ENCODE data around the gene LMNA. TPM values are rescaled to one million over a fixed set of nuclear protein-coding genes. Genes with fewer than 3 reads are reported as not detected.

The LMNA gene
- total and polyA plus RNA-seq, 4 donors: 94.3 to 1,067 (median 438) TPM

GRCh38 chr1:156080241-156080862 lies 34.2 kb upstream of the LMNA start:
- Histone ChIP-seq H3K4me3 (ENCODE audit: low read length in 2 of 2) (no peak overlapping the region), H3K27me3 (ENCODE audit: control insufficient read depth in 1 of 2, insufficient read depth in 2 of 2, low read length in 1 of 2) (no peaks in the 10 kb centered on the region), H3K4me1 (ENCODE audit: control insufficient read depth in 1 of 2, insufficient read depth in 2 of 2, low read length in 2 of 2) (no peaks in the 10 kb centered on the region), H3K9me3 (ENCODE audit: control insufficient read depth, low read length) (no peaks in the 10 kb centered on the region), H3K36me3 (ENCODE audit: control insufficient read depth in 1 of 2, insufficient read depth in 2 of 2, low read length in 1 of 2) (no peaks in the 10 kb centered on the region), H3K27ac (ENCODE audit: low read depth in 1 of 2, low read length in 2 of 2) (no peak overlapping the region)
- ATAC-seq (ENCODE audit: low FRiP score): no peak
- intact Hi-C loops (cut with DNase I): no loop called here
- no peak for DNase-seq
- 61 to 72% methylated on average over 8 of the region's 8 CpGs for WGBS, 2 donors

GRCh38 chr1:156080863-156081179 lies 33.7 kb upstream of the LMNA start:
- no peak for DNase-seq
- WGBS, 2 donors: 68 to 70% methylated on average over 4 of the region's 4 CpGs
- Histone ChIP-seq H3K4me3 (ENCODE audit: low read length in 2 of 2) (no peak overlapping the region), H3K4me1 (ENCODE audit: control insufficient read depth in 1 of 2, insufficient read depth in 2 of 2, low read length in 2 of 2) (no peaks in the 10 kb centered on the region), H3K9me3 (ENCODE audit: control insufficient read depth, low read length) (no peaks in the 10 kb centered on the region), H3K27ac (ENCODE audit: low read depth in 1 of 2, low read length in 2 of 2) (no peak overlapping the region), H3K27me3 (ENCODE audit: control insufficient read depth in 1 of 2, insufficient read depth in 2 of 2, low read length in 1 of 2) (no peaks in the 10 kb centered on the region), H3K36me3 (ENCODE audit: control insufficient read depth in 1 of 2, insufficient read depth in 2 of 2, low read length in 1 of 2) (no peaks in the 10 kb centered on the region)
- intact Hi-C loops (cut with DNase I): no loop called here
- no peak for ATAC-seq (ENCODE audit: low FRiP score)

DNA sequence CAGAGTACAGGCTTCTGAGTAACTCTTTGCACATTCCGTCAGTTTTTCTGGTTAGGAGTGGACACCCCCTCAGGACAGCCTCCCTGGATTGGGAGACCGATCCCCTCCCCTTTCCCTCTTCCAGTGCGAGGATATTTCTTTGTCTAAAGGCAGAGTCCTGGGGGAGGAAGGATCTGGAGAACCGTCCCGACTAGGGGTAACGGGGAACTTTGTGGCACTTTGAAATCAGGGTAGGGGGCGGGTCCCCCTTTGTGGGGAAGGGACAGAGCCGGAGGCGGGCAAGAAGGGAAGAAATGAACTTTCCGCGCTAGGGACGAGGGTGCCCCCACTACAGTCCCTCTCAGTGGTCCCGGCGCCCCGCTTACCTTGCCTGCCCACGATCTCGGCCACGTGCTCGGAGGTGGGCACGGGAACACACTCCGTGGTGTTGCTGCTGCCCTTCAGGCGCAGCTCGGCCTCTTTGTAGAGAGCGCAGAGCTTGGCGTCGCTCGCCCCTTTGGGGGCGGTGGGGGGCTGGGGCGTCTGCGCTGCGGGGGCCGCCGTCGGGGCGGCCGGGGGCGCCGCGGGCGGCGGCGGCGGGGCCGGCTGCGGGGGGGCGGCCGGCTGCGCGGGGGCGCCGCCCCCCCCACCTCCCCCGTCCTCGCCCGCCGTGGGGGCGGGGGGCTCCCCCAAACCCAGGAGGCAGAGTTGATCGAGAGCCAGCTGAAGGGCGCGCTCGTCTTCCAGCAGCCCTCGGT lies 33.2 kb upstream of the LMNA start:
- DNase-seq: no peak
- ATAC-seq (ENCODE audit: low FRiP score): no peak
- peak overlapping the region; percentile 73 to 75 for H3K4me3 ChIP-seq (ENCODE audit: low read length in 2 of 2)
- no peak overlapping the region for H3K27ac ChIP-seq (ENCODE audit: low read depth in 1 of 2, low read length in 2 of 2)
- no peaks in the 10 kb centered on the region for H3K36me3 ChIP-seq (ENCODE audit: control insufficient read depth in 1 of 2, insufficient read depth in 2 of 2, low read length in 1 of 2)
- intact Hi-C loops (cut with DNase I): no loop called here
- H3K9me3 ChIP-seq (ENCODE audit: control insufficient read depth, low read length): no peaks in the 10 kb centered on the region
- no peaks in the 10 kb centered on the region for H3K27me3 ChIP-seq (ENCODE audit: control insufficient read depth in 1 of 2, insufficient read depth in 2 of 2, low read length in 1 of 2)
- no peaks in the 10 kb centered on the region for H3K4me1 ChIP-seq (ENCODE audit: control insufficient read depth in 1 of 2, insufficient read depth in 2 of 2, low read length in 2 of 2)
- WGBS, 2 donors: 5 to 6% methylated on average over 31 to 61 of the region's 61 CpGs

- Histone ChIP-seq H3K36me3 (ENCODE audit: control insufficient read depth in 1 of 2, insufficient read depth in 2 of 2, low read length in 1 of 2) (no peaks in the 10 kb centered on the region), H3K4me1 (ENCODE audit: control insufficient read depth in 1 of 2, insufficient read depth in 2 of 2, low read length in 2 of 2) (no peaks in the 10 kb centered on the region), H3K27me3 (ENCODE audit: control insufficient read depth in 1 of 2, insufficient read depth in 2 of 2, low read length in 1 of 2) (no peaks in the 10 kb centered on the region), H3K4me3 (ENCODE audit: low read length in 2 of 2) (peak overlapping the region; percentile 73 to 75), H3K9me3 (ENCODE audit: control insufficient read depth, low read length) (no peaks in the 10 kb centered on the region), H3K27ac (ENCODE audit: low read depth in 1 of 2, low read length in 2 of 2) (no peak overlapping the region)
- WGBS, 2 donors: 0 to 4% methylated on average over 6 to 10 of the region's 10 CpGs
- ATAC-seq (ENCODE audit: low FRiP score) (no peak), DNase-seq (no peak)
- intact Hi-C loops (cut with DNase I): no loop called here
Measured at GRCh38 chr1:156081917-156082308, 32.6 kb upstream of the LMNA start.

GRCh38 chr1:156082309-156083091 lies 32.0 kb upstream of the LMNA start, which contains the start of gene MEX3A:
Gene MEX3A, minus strand, starts transcription at chr1:156082465. Its CDS starts 467 bp downstream, at chr1:156081998.
- DNase-seq: peak; percentile 85 to 93
- no peaks in the 10 kb centered on the region for H3K4me1 ChIP-seq (ENCODE audit: control insufficient read depth in 1 of 2, insufficient read depth in 2 of 2, low read length in 2 of 2)
- intact Hi-C loops (cut with DNase I): no loop called here
- peak; percentile 89 for ATAC-seq (ENCODE audit: low FRiP score)
- peak within 1 kb of the TSS; percentile 73 to 75 for H3K4me3 ChIP-seq (ENCODE audit: low read length in 2 of 2)
- no peaks in the 10 kb centered on the region for H3K27me3 ChIP-seq (ENCODE audit: control insufficient read depth in 1 of 2, insufficient read depth in 2 of 2, low read length in 1 of 2)
- no peaks in the 10 kb centered on the region for H3K36me3 ChIP-seq (ENCODE audit: control insufficient read depth in 1 of 2, insufficient read depth in 2 of 2, low read length in 1 of 2)
- WGBS, 2 donors: 1% methylated on average over 47 to 62 of the region's 62 CpGs
- H3K27ac ChIP-seq (ENCODE audit: low read depth in 1 of 2, low read length in 2 of 2): no peak within 1 kb of the TSS
- H3K9me3 ChIP-seq (ENCODE audit: control insufficient read depth, low read length): no peaks in the 10 kb centered on the region

DNA sequence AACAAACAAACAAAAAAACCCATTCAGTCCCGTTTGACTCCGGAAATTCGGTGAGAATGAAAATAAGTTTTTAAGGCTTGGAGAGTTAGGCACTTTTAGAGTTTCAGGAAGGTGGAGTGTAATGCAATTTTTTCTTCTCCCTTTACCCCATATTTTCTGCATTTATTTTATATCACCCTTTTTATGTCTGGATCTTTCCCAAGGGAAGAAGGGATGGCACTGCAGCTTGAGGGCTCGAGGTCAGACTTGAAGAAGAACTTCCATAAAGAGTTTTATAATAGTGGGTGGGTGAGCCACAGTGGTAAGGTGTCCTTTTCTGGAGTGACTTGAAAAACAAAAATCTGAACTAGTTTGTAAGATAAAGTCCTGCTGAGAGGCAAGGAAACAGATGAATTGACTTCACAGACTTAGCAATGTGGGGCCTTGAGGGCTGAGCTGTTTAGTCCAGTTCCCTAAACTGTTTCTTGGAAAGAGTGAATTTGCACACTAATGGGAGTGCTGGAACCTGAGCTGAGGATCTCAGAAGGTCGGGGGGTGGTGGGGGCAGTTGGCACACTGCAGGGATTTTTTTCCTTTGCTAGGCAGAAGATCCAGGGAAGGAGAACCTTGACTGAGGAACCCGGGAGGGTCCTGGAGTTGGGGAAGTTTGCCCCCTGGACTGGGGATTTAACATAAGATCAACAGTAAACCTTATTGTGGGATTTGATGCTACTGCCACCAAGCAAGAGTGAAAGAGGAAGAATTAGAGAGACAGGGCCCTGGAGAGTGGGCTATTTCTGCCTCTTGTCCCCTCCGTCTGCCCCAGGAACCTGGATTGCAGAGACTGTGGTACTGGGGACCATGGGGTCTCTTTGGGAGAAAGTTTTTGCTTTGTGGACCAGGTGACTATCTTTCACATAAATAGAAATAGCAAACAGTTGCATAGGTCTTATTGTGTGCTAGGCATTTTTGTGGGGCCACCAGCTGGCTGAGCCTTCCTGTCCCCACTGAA lies 30.4 kb upstream of the LMNA start:
- Histone ChIP-seq H3K27ac (ENCODE audit: low read depth in 1 of 2, low read length in 2 of 2) (no peak overlapping the region), H3K36me3 (ENCODE audit: control insufficient read depth in 1 of 2, insufficient read depth in 2 of 2, low read length in 1 of 2) (no peaks in the 10 kb centered on the region), H3K9me3 (ENCODE audit: control insufficient read depth, low read length) (no peaks in the 10 kb centered on the region), H3K4me3 (ENCODE audit: low read length in 2 of 2) (no peak overlapping the region), H3K27me3 (ENCODE audit: control insufficient read depth in 1 of 2, insufficient read depth in 2 of 2, low read length in 1 of 2) (no peaks in the 10 kb centered on the region), H3K4me1 (ENCODE audit: control insufficient read depth in 1 of 2, insufficient read depth in 2 of 2, low read length in 2 of 2) (no peaks in the 10 kb centered on the region)
- DNase-seq (no peak), ATAC-seq (ENCODE audit: low FRiP score) (no peak)
- 50 to 56% methylated on average over 7 of the region's 7 CpGs for WGBS, 2 donors
- intact Hi-C loops (cut with DNase I): no loop called here

- DNase-seq (no peak), ATAC-seq (ENCODE audit: low FRiP score) (no peak)
- no peak overlapping the region for H3K4me3 ChIP-seq (ENCODE audit: low read length in 2 of 2)
- no peaks in the 10 kb centered on the region for H3K4me1 ChIP-seq (ENCODE audit: control insufficient read depth in 1 of 2, insufficient read depth in 2 of 2, low read length in 2 of 2)
- intact Hi-C loops (cut with DNase I): no loop called here
- H3K9me3 ChIP-seq (ENCODE audit: control insufficient read depth, low read length): no peaks in the 10 kb centered on the region
- H3K27ac ChIP-seq (ENCODE audit: low read depth in 1 of 2, low read length in 2 of 2): no peak overlapping the region
- H3K36me3 ChIP-seq (ENCODE audit: control insufficient read depth in 1 of 2, insufficient read depth in 2 of 2, low read length in 1 of 2): no peaks in the 10 kb centered on the region
- no peaks in the 10 kb centered on the region for H3K27me3 ChIP-seq (ENCODE audit: control insufficient read depth in 1 of 2, insufficient read depth in 2 of 2, low read length in 1 of 2)
- WGBS, 2 donors: 32 to 33% methylated on average over 1 of the region's 1 CpG
Measured at GRCh38 chr1:156086256-156086662, 28.3 kb upstream of the LMNA start.

GRCh38 chr1:156089704-156090103 lies 24.8 kb upstream of the LMNA start:
- H3K36me3 ChIP-seq (ENCODE audit: control insufficient read depth in 1 of 2, insufficient read depth in 2 of 2, low read length in 1 of 2): no peaks in the 10 kb centered on the region
- ATAC-seq (ENCODE audit: low FRiP score) (no peak), DNase-seq (no peak)
- no peaks in the 10 kb centered on the region for H3K4me1 ChIP-seq (ENCODE audit: control insufficient read depth in 1 of 2, insufficient read depth in 2 of 2, low read length in 2 of 2)
- intact Hi-C loops (cut with DNase I): loop anchor here (1.0 kb wide), 1 partner anchor 136 kb away; no protein-coding TSS in a partner anchor
- H3K4me3 ChIP-seq (ENCODE audit: low read length in 2 of 2): no peak overlapping the region
- no peaks in the 10 kb centered on the region for H3K9me3 ChIP-seq (ENCODE audit: control insufficient read depth, low read length)
- H3K27ac ChIP-seq (ENCODE audit: low read depth in 1 of 2, low read length in 2 of 2): no peak overlapping the region
- 57 to 66% methylated on average over 6 of the region's 6 CpGs for WGBS, 2 donors
- no peaks in the 10 kb centered on the region for H3K27me3 ChIP-seq (ENCODE audit: control insufficient read depth in 1 of 2, insufficient read depth in 2 of 2, low read length in 1 of 2)

Data from aorta (tissue), 5 donors.